Middle frontal gyrus (tissue), 1 donor: Measurements from ENCODE around the gene TLX3.
"Not testable (repeated sequence)": the region's sequence is repeated elsewhere in the genome, so short reads cannot be mapped to it uniquely, and the experiment has no call there.

ENCODE experiments used
- DNase-seq: peaks from one replicate; pipeline ENCODE4 v3.0.0-alpha.2; 2015; ENCODE audit warnings: low spot score; ENCODE audit errors: extremely low spot score

Gene TLX3

GRCh38 chr5:171308453-171309275, at the start of gene TLX3:
TSS of gene TLX3 (plus strand) at chr5:171309248. CDS start at chr5:171309366, 118 bp downstream.
- no peak for DNase-seq

GRCh38 chr5:171261361-171261760, 47.7 kb upstream of the TLX3 start:
- no peak for DNase-seq

GRCh38 chr5:171261904-171262303, 47.1 kb upstream of the TLX3 start:
- no peak for DNase-seq

- DNase-seq: no peak
Measured at GRCh38 chr5:171263181-171263580, 45.9 kb upstream of the TLX3 start.

GRCh38 chr5:171264843-171265242, 44.2 kb upstream of the TLX3 start:
- no peak for DNase-seq

- DNase-seq: no peak
Measured at GRCh38 chr5:171268700-171269620, 40.1 kb upstream of the TLX3 start.

GRCh38 chr5:171269717-171270116, 39.3 kb upstream of the TLX3 start:
- DNase-seq: no peak

- no peak for DNase-seq
Measured at GRCh38 chr5:171270136-171270535, 38.9 kb upstream of the TLX3 start.

GRCh38 chr5:171271798-171272197, 37.2 kb upstream of the TLX3 start:
- DNase-seq: no peak

- no peak for DNase-seq
Measured at GRCh38 chr5:171272996-171273970, 35.8 kb upstream of the TLX3 start.

- no peak for DNase-seq
Measured at GRCh38 chr5:171275841-171276544, 33.1 kb upstream of the TLX3 start.

GRCh38 chr5:171283753-171284152, 25.3 kb upstream of the TLX3 start:
- DNase-seq: no peak

GRCh38 chr5:171285465-171285864, 23.6 kb upstream of the TLX3 start:
- no peak for DNase-seq

GRCh38 chr5:171288066-171288465, 21.0 kb upstream of the TLX3 start:
- DNase-seq: no peak

GRCh38 chr5:171291371-171291770, 17.7 kb upstream of the TLX3 start:
- DNase-seq: no peak

- DNase-seq: no peak
Measured at GRCh38 chr5:171295299-171295698, 13.7 kb upstream of the TLX3 start.

GRCh38 chr5:171295801-171296200, 13.2 kb upstream of the TLX3 start:
- DNase-seq: no peak

GRCh38 chr5:171297941-171298340, 11.1 kb upstream of the TLX3 start:
- not testable (repeated sequence) for DNase-seq

GRCh38 chr5:171299228-171299627, 9.8 kb upstream of the TLX3 start:
- no peak for DNase-seq

GRCh38 chr5:171299851-171300250, 9.2 kb upstream of the TLX3 start:
- no peak for DNase-seq
